HG02870 (cell line): Measurements from ENCODE around the gene HCK.
"Not testable (repeated sequence)": the region's sequence is repeated elsewhere in the genome, so short reads cannot be mapped to it uniquely, and the experiment has no call there.

Experiments
- ATAC-seq: cut with Tn5 transposase; IDR thresholded peaks from one replicate; pipeline ENCODE4 v1.9.1; 2021; ENCODE audit warnings: mild to moderate bottlenecking, moderate library complexity; ENCODE audit not compliant: unreplicated experiment

HCK gene

GRCh38 chr20:32028647-32029372, 23.2 kb upstream of the HCK start:
- no peak for ATAC-seq

GRCh38 chr20:32029561-32029960, 22.5 kb upstream of the HCK start:
- no peak for ATAC-seq

- ATAC-seq = no peak
These were observed 20.8 kb upstream of the HCK start for GRCh38 chr20:32031007-32031958.

GRCh38 chr20:32033316-32033715, 18.7 kb upstream of the HCK start:
- ATAC-seq = no peak

- ATAC-seq = not testable (repeated sequence)
These were observed 18.3 kb upstream of the HCK start for GRCh38 chr20:32033721-32034120.

GRCh38 chr20:32034581-32035425, 17.2 kb upstream of the HCK start:
- no peak for ATAC-seq

- ATAC-seq = no peak
These were observed 16.6 kb upstream of the HCK start for GRCh38 chr20:32035426-32035779.

GRCh38 chr20:32036252-32036651, 15.8 kb upstream of the HCK start:
- ATAC-seq = no peak

- no peak for ATAC-seq
These were observed 15.1 kb upstream of the HCK start for GRCh38 chr20:32036716-32037485.

- no peak for ATAC-seq
These were observed 14.1 kb upstream of the HCK start for GRCh38 chr20:32037929-32038328.

GRCh38 chr20:32040142-32040953, 11.7 kb upstream of the HCK start:
- no peak for ATAC-seq

GRCh38 chr20:32045999-32046398, 6.0 kb upstream of the HCK start:
- ATAC-seq = no peak

- no peak for ATAC-seq
These were observed 1.7 kb upstream of the HCK start for GRCh38 chr20:32050324-32050841.

GRCh38 chr20:32050851-32051556, 1.0 kb upstream of the HCK start:
- no peak for ATAC-seq

- ATAC-seq = no peak
These were observed 337 bp upstream of the HCK start for GRCh38 chr20:32051720-32052089.

- ATAC-seq = no peak
These were observed 828 bp downstream of the HCK start for GRCh38 chr20:32052778-32053362.

- ATAC-seq = no peak
These were observed 1.6 kb downstream of the HCK start for GRCh38 chr20:32053648-32054047.

- ATAC-seq = no peak
These were observed 4.9 kb downstream of the HCK start for GRCh38 chr20:32056708-32057483.
